ENCODE measurements around the gene MATN1. TPM values are rescaled to one million over a fixed set of nuclear protein-coding genes. Genes with fewer than 3 reads are reported as not detected.

The MATN1 gene
- total and polyA plus RNA-seq, 4 donors, result 0.19 TPM; not detected in 3

GRCh38 chr1:30704271-30704670, 19.1 kb downstream of the MATN1 start:
- Histone ChIP-seq H3K4me1 (ENCODE audit: control insufficient read depth in 4 of 4, insufficient read depth in 4 of 4, low read length in 3 of 4) (peaks cover 0 to 4% (median 0%) of the 10 kb centered on the region in 4 donors), H3K4me3 (ENCODE audit: low read depth in 1 of 3, low read length in 3 of 3) (no peak overlapping the region), H3K27ac (ENCODE audit: low read depth in 1 of 2, low read length in 2 of 2) (no peak overlapping the region), H3K27me3 (ENCODE audit: control insufficient read depth in 4 of 4, insufficient read depth in 4 of 4, low read length in 3 of 4) (no peaks in the 10 kb centered on the region), H3K9ac (ENCODE audit: low read depth in 1 of 2, low read length in 2 of 2) (no peak overlapping the region), H3K9me3 (ENCODE audit: control insufficient read depth in 4 of 4, low read length in 3 of 4) (no peaks in the 10 kb centered on the region), H3K36me3 (ENCODE audit: control insufficient read depth in 4 of 4, insufficient read depth in 3 of 4, low read depth in 1 of 4, low read length in 3 of 4) (no peaks in the 10 kb centered on the region)
- no peak for DNase-seq (ENCODE audit: low spot score)
- TF ChIP-seq HNF4A (conservative IDR thresholded peaks at IDR 0.05), result no peak
- TF ChIP-seq YY1 (IDR thresholded peaks at IDR 0.05), result no peak
- no peak for TF ChIP-seq FOXA2 (IDR thresholded peaks at IDR 0.05)
- TF ChIP-seq EGR1 (IDR thresholded peaks at IDR 0.05; ENCODE audit: low read depth in 2 of 2), result no peak
- no peak for TF ChIP-seq FOXA1 (IDR thresholded peaks at IDR 0.05)
- no peak for TF ChIP-seq SP1 (IDR thresholded peaks at IDR 0.05)
- no peak for TF ChIP-seq HNF4G (IDR thresholded peaks at IDR 0.05)
- no peak for TF ChIP-seq CTCF (IDR thresholded peaks at IDR 0.05; ENCODE audit: low read depth, low read length, missing input control)
- TF ChIP-seq GABPA (IDR thresholded peaks at IDR 0.05 in 1 of 2, conservative IDR thresholded peaks at IDR 0.05 in 1 of 2), result no peak
- TF ChIP-seq ZBTB33 (IDR thresholded peaks at IDR 0.05), result no peak
- no peak for TF ChIP-seq TAF1 (conservative IDR thresholded peaks at IDR 0.05)
- no peak for TF ChIP-seq REST (IDR thresholded peaks at IDR 0.05)
- no peak for TF ChIP-seq RAD21 (IDR thresholded peaks at IDR 0.05)
- no peak for TF ChIP-seq JUND (IDR thresholded peaks at IDR 0.05)
- TF ChIP-seq RXRA (IDR thresholded peaks at IDR 0.05), result no peak
- TF ChIP-seq NR2F2 (IDR thresholded peaks at IDR 0.05), result no peak
- no peak for TF ChIP-seq MAX (IDR thresholded peaks at IDR 0.05)
- TF ChIP-seq ATF3 (IDR thresholded peaks at IDR 0.05), result no peak
- 73% methylated on average over 4 of the region's 4 CpGs for WGBS
